ENCODE data around the gene PTPRG.

Gene PTPRG

DNA sequence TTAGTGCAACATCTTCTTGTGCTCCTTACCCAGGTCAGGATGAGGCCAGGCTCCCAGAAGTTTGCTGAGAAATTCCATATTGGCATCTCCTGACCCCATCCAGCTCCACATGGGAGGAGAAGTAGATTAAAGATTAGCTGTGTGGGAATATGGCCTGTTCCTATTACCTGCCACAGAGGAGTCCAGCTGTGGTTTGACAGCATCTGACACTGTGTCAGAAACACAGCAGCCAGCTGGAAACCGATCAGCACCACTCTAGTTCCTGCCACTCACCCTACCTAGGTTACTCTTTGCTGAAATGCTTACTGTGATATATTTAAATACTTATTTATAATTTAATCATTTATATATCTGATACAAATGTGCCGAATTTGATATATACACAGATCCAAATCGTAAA lies 551.7 kb downstream of the PTPRG start:
- no peak for DNase-seq (ENCODE audit: low spot score)

DNA sequence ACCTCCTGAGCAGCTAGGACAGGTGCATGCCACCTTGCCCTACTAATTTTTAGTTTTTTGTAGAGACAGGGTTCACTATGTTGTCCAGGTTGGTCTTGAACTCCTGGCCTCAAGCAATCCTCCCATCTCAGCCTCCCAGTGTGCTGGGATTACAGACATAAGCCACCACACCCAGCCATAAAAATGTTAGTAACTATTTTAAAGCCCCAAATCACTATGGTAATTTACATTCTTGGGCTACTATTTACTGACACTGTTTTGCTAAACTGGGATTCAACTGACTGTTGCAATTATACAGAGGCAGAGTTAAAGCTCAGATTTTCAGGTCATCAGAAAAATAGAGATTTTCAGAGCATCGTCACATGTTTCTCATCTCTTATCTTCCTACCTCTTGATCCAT lies 553.4 kb downstream of the PTPRG start:
- DNase-seq (ENCODE audit: low spot score): no peak

DNA sequence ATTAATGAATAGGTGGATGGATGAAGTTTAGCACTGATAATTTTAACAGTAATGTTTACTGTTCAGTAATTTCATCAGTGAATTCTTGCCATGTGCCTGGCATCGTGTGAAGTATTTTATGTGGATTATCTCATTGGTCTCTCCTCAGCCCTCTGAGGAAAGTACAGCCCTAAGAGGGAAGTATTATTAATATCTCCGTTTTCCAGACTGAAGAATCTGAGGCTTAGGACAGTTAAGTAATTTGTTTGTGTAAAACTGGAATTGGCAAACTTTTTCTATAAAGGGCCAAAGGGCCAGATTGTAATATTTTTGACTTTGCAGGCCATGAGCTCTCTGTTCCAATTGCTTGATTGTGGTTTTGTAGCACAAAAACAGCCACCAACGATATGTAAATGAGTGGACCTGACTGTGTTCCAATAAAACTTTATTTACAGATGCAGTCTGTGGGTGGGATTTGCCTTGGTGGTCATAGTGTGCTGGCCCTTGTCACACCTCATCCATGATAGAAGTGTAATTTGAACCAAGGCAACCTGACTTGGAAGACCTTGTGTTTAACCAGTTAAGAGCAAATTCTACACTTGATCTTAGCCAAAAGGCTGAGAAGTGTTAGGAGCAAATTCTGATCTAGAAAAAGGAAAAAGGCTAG lies 556.7 kb downstream of the PTPRG start:
- no peak for DNase-seq (ENCODE audit: low spot score)

DNA sequence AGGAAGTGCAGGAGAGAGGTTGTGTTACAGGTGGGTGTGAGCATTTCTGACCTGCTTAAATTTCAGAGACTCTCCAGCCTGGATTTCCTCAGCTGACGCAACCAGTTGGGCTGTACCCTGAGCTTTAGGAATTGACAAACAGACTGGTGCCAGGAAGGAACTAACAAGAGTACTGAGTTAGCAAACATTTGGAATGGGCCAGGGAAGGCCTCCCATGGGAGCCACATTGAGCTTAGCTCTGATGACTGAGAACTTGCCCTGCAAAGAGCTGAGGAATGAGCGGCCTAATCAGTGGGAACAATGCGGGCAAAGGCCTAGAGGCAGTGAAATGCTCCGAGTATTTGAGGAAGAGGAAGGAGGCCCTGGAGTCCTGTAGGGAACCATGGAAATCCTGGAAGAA lies 557.8 kb downstream of the PTPRG start:
- no peak for DNase-seq (ENCODE audit: low spot score)

DNA sequence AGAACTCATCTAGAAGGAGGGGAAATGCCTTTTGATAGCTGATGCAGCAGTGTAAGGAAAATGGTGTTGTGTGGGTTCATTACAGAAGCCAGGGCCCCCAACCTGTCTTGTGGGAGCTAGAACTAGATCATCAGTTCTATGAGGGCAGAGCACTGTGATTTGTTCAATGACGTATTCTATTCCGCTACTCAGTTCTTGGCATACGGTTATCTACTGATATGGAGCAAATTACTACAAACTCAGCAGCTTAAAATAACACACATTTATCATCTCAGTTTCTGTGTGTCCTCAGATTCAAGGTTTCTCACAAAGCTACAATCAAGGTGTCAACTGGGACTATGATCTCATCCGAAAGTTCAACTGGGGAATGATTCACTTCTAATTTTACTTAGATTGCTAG lies 561.4 kb downstream of the PTPRG start:
- no peak for DNase-seq (ENCODE audit: low spot score)

DNA sequence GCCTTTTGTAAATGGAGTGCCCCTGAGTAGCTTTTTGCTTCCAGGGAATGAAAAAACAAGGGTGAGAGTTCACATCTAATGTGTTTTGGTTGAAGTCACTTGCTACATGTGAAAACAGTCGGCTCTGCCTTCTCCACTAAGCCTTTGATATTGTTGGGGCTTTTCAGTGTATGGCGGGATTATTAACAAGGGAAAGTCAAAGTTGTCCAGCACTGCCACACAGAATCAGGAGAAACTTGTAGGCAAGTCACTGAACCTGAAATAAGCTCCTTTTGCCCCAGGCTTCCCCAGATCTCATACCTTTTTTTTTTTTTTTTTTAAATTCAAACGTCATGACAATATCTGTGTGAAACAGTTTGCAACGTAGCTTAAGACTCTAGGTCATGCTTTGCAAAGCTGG lies 564.0 kb downstream of the PTPRG start:
- DNase-seq (ENCODE audit: low spot score): no peak

DNA sequence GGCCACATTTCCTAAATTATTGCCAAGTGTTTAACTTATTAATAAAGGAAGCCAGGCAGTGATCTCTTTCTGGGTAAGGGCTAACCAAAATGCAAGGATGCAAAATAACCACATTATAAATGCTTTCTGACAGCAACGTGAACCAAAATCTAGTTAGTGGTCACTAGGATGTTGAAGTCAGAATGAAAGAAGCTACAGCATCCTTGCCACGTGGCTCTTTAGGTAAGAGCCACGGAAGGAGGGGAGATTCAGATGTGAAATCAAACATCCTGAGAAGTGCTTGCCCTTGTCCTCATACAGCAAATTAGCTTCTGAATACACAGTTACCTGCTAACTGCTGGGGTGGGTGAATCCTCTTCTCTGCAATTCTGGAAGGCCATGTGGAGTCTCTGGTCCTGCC lies 565.7 kb downstream of the PTPRG start:
- DNase-seq (ENCODE audit: low spot score): no peak

DNA sequence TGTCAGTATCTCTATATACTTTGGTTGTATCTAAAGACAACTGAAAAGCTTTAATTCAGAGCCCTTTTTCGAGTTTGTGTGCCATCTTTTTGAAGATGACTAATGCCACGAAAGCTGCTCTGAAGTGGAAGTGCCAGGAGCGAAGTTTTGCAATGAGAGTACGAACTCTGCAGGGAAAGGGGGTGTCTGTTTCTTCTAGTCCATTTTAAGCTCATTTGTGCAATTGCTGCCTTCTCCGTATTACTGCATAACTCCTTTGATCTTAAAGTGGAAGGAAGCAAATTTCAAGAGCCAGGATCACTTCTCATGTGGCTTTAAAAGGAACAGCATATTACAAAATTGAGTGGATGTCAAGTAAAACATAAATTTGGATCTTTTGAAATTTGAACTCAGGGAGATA lies 566.7 kb downstream of the PTPRG start:
- peak; percentile 16 for DNase-seq (ENCODE audit: low spot score)

DNA sequence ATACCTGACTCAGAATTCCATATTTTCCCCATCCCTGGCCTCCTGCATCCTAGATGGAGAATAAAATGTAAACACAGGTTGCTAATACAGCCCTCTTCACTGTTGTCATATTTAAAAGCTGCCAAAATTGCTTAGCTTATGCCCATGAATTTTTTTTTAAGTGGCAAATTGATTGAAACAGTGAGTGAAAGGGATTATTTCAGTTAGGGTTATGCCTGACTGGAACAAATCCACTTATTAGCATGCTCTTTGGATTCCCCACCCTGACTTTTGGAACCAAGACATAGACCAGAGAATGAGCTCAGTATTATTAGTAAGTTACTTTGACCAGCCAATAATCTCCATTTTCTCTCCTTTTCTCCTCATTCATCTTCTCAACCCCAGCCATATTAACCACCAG lies 567.3 kb downstream of the PTPRG start:
- DNase-seq (ENCODE audit: low spot score): no peak

DNA sequence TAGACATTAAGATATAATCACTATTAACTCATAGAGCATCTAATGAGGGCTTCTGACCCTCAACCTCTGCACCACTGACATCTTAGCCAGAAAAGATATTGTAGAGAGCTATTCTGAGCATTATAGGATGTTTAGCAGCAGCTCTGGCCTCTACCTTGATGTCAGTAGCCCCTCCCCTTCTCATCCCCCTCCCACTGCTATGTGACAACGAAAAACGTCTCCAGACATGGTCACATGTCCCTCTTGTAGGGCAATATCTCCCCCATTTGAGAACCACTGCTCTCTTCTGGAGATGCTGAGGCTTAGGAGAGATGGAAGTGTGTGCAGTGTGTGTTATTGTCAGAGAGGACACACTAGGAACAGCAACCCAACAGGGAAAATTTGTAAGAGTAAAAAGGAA lies 569.7 kb downstream of the PTPRG start:
- DNase-seq (ENCODE audit: low spot score): no peak

DNA sequence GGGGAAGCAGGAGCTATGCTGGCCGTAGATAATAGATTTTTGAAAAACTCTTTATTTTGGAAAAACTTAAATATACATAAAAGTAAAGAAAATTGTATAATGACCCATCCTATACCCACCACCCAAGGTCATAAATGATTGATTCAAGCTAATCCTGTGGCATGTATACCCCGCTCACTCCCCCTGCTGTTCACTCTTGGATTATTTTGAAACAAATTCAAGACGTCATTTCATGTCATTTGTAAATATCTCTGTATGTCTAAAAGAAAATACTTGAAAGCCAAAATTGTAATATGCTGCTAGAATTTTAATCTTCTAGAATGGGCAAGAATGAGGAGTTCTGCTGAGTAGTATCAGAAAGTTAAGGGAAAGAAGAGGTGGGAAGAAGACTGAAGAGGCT lies 570.2 kb downstream of the PTPRG start:
- peak; percentile 30 for DNase-seq (ENCODE audit: low spot score)

DNA sequence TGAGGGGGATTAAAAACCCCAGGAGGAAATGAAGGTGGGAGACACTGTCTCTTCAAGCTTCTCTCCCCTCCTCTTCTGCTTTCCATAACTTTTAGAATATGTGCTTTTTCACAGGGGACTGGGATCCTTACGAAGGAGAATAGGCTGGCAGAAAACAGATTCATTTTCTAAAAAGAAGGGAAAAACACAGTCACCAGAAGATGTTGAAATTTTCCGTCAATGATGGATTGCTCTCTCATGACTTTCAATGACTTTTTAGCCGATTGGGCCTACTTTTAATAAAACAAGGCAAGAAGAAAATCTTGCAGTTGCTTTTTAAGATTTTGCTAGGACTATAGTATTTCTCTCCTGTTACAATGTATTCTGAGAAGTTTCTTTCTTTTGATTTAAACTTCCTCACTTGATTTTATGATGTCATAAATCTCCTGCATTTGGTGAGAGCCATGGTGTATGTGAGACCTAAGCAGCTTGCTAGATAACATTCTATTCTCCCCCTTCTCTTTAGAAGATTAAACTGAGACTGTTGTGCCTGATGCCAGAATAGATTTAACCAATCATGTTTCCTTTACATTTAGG lies 570.7 kb downstream of the PTPRG start:
- no peak for DNase-seq (ENCODE audit: low spot score)

DNA sequence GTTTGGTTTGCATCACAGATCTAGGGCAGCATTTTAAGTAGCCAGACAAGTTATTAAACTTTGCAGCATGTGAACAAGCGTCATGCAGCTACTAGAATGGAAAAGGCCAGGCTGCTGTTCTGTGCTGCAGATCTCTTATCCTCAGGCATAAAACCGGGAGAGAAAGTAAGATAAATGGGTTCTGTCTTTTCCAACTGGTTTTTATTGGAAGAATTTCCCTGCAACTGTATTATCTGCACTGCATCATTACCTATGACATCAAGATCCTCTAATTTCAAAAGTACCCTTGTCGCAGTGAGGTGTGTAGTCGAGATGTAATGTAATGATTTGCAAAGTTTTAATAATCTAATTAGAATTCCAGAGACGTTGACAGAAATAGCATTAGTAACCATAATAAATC lies 571.6 kb downstream of the PTPRG start:
- DNase-seq (ENCODE audit: low spot score): no peak

DNA sequence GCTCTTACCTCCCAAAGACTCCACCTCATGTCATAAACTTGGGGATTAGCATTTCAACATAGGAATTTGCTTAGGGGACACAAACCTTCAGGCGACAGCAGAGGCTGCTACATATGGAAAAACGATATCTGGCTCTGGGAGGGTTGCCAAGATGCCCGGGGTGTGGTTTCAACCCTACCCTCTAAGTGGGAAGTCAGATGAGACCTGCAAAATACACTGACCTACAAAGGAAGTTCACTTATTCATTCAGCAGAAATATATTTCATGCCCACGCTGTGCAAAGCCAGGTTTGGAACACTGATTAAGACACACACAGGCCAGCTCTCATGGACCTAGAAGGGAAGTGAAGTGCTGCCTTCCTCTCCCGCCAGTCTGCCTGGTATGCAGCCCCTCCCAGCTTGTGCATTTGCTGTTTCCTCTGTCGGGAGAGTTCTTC lies 572.7 kb downstream of the PTPRG start:
- DNase-seq (ENCODE audit: low spot score): peak; percentile 12

DNA sequence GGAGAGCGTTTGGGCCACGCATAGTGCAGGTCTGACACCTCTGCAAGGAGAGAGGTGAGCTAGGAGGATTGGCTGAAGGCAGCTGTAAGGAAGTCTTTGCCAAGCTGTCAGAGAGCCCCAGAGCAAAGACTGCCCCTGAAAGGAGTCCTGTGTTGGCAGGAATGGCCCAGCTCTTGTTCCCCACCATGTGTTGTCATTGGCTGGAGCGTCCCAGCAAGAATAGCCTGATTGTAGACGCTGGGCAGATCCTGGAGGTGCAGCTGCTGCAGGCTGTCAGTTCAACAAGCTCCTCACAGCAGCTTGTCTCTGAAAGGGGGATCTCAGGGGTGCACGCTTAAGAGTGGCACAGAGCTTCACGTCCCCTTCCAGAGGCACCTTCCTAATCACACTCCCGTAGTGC lies 574.4 kb downstream of the PTPRG start:
- DNase-seq (ENCODE audit: low spot score): no peak

DNA sequence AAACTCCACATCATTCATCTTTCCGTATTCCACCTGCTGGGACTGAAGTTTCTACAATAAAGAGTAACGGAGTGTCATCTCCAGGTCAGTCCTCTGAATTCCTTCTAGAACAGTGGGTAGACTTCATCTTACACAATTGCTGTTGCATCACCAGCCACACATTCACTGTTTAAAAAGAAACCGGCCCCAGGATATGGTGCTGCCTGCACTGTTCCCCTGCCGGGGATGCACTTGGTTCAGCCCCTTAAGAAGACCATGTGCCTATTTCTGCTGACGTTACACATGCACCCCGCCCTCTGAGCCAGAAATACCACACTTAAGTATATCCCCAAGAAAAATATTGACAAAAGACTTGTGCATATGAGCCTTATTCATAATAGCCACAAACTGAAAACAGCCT lies 578.6 kb downstream of the PTPRG start:
- peak; percentile 20 for DNase-seq (ENCODE audit: low spot score)

DNA sequence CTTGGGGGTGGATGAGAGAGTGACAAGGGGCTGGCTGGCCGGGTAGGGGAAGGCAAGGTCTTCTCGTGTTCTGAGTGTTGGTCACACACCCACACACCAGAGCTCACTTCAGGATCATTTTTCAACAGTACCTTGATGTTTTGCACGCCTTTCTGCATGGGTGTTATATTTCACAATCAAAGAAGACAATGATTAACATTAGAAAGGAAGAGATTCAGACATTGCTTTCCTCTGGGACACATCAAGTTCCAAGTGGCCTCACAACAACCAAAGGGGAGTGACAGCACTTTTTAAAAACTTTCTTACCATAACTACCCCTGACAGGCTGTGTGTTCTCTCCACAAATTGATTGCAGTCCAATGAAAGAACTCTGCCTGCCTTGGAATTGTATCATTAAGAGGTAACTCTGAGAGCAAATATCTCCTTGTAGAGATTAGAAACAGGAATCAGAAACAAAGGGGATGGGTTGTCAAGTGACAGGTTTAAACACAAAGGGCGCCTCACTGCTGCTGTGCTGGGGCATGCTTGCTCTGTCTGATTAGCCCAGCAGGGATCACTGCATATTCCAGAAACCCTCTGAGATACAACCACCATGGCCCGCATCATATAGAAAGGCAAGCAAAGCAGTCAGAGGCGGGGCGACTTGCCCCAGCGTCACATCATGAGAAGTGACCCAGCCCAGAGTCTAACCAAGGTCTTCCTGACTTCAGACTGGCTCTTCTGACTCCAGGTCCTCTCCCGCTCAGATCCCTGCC lies 581.1 kb downstream of the PTPRG start:
- DNase-seq (ENCODE audit: low spot score): no peak

DNA sequence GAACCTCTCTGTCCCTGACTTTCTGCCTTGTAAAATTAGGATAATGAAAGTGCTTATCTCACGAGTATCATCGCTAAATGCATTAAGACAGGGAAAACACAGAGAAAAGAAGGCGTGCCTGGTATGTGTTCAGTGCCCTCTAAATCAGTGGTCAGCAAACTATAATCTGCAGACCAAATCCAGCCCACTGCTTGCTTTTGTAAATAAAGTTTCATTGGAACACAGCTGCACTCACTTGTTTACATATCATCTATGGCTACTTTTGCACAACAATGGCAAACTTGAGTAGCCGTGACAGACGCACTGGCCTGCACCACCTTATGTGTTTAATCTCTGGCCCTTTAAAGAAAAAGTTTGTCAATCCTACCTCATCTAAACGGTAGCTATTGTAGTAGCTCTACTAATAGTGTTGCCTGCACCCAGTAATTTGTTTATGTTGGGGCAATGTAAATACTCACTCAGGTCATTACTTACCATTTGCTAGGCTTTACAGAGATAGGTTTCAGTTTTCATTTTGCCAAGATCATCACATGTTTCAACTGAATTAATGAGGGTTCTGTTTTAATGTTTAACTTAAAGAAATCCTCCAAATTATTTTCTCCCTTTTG lies 582.6 kb downstream of the PTPRG start:
- DNase-seq (ENCODE audit: low spot score): no peak

DNA sequence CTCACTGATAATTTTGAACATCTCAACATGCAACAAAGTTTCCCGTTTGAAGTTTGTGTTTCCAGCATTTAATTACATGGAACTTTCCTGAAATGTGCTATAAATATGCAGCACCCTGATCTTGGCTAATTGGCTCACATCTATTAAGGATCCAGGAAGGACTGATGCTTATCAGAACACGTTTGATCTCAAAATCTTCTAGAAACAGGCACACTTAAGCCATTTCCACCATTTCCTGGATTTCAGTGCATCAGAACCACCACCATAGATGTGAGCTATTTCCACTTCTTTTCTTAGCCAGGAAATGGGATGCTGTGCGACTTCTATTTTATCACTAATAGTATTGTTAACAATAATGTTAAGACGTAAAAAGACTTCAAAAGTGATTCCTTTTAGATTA lies 583.1 kb downstream of the PTPRG start:
- DNase-seq (ENCODE audit: low spot score): no peak

DNA sequence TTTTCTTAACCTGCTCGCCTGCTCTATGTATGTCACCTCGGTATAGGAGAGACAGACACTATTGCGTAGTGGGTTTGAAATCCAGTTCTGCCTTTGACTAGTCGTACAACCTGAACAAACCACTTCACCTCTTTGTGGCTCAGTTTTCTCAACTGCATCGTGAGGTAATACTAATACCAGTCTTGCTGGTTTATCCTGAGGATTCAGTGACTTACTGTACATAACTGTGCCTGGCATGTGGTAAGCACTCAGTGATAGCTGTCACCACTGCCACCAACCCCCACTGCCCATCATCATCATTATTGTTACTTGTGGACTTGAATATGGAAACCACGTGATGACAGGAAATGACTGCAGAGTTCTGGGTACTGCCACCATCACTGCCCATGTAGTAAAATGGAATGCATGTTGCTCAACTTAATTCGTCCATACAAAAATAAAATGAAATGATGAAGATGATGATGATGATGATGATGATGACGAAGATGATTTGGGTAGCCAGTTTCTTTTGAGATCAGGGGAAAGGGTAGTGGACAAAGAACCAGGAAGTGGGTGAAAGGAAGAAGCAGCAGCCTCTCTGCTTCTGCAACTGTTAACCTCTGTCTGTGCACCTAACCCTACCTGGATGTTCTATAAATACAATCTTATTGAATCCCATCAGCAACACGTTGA lies 583.9 kb downstream of the PTPRG start:
- no peak for DNase-seq (ENCODE audit: low spot score)

DNA sequence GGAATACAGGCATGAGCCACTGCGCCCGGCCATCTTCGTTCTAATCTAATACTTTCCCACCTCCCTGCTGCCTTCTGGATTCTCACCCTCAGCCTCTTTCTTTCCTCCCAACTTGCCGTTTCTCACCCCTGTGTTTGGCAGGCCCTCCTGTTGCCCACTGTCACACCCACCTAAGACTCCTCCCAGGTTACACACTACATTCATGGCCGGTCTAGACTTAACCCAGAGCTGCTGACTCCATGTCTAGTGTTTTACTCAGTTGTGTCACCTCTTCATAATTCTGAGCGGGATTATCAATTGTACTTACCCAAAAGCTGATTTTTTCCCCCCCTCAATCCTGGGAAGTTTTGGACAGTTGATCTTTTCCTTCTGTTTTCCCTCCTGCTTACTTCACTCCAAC lies 588.2 kb downstream of the PTPRG start:
- no peak for DNase-seq (ENCODE audit: low spot score)

DNA sequence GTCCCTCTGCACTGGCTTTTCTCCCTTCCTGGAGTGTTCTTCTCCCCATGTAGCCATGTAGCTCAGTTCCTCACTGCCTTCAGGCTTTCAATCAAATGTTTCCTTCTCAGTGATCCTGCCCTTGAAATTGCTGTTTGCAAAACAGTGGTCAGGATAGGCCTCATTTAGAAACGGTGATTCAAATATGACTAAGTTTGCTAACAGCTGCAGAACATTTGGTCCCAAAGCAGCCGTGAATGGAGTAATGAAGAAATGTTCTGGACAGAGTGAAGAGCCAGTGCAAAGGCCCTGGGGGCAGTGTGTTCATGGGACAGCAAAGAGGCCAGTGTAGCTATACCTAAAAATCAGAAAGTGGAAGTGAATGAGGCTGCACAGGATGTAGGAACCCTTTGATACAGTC lies 588.6 kb downstream of the PTPRG start:
- DNase-seq (ENCODE audit: low spot score): peak; percentile 48

DNA sequence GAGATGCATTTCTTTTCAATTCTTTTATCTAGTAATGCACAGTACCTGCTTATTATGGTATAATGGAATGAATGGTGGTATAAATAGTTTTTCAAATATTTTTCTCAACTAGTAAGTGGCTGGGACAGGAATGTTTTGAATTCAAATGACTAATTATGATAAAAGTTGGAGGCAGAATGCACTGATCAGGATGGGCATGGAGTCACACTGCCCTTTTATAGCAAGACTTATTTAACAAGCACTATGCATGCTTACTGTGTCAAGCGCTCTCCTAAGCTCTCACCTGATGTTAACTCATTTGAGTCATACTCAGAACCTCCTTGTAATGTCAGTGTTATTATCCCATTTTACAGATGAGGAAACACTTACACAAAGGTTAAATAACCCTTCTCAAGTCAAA lies 590.2 kb downstream of the PTPRG start:
- DNase-seq (ENCODE audit: low spot score): peak; percentile 18
